Nephron (organoid): Measurements from ENCODE around the gene SLC13A3.

Experiments used
- H3K27ac Mint-ChIP-seq, 3 experiments: 2 replicates each; pipeline ENCODE4 v1.8.0; 2020; ENCODE audit warnings: mixed read lengths in 3 of 3, mild to moderate bottlenecking in 2 of 3, moderate library complexity in 1 of 3
- H3K27me3 Mint-ChIP-seq: 2 replicates; pipeline ENCODE4 v1.8.0; 2021; ENCODE audit warnings: low read depth, mild to moderate bottlenecking, moderate library complexity, mixed read lengths
- H3K36me3 Mint-ChIP-seq: 2 replicates; pipeline ENCODE4 v1.8.0; 2020; ENCODE audit warnings: low read depth, mixed read lengths
- H3K4me1 Mint-ChIP-seq: 2 replicates; pipeline ENCODE4 v1.8.0; 2020; ENCODE audit warnings: mixed read lengths
- H3K4me3 Mint-ChIP-seq, 3 experiments: 2 replicates each; pipeline ENCODE4 v1.8.0; 2020; ENCODE audit warnings: mild to moderate bottlenecking in 3 of 3, mixed read lengths in 3 of 3, moderate library complexity in 2 of 3
- H3K9me3 Mint-ChIP-seq: 2 replicates; pipeline ENCODE4 v1.8.0; 2020; ENCODE audit warnings: mixed read lengths
- TF ChIP-seq, protein P1 (sequence below), 3 experiments: fragments of 200-600 bp; sonication (generic); IDR thresholded peaks; one replicate each; pipeline ENCODE4 v1.5.0; 2021; ENCODE audit warnings: antibody characterized with exemption in 3 of 3; ENCODE audit not compliant: unreplicated experiment in 3 of 3

Gene SLC13A3

DNA sequence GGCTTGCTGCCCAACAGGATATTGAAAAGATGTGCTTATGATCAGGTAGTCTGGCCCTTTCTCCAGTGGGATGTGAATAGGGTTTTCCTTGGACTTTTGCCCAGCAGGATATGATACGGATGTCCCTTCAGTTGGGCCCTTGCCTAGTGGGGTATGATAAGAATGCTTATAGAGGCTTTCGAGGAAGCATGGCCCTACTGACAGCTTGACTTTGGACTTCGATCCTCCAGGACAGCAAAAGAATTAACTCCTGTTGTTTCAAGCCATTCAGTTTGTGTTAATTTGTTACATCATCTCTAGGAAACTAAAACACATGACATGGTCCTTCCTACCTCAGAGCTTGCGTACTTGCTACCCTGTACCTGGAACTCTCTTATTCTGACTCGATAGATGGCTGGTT is 128.2 kb downstream of the SLC13A3 start:
- Mint-ChIP-seq H3K4me3 (no peak overlapping the region), H3K36me3 (no peaks in the 10 kb centered on the region), H3K27me3 (peaks cover 40% of the 10 kb centered on the region)

DNA sequence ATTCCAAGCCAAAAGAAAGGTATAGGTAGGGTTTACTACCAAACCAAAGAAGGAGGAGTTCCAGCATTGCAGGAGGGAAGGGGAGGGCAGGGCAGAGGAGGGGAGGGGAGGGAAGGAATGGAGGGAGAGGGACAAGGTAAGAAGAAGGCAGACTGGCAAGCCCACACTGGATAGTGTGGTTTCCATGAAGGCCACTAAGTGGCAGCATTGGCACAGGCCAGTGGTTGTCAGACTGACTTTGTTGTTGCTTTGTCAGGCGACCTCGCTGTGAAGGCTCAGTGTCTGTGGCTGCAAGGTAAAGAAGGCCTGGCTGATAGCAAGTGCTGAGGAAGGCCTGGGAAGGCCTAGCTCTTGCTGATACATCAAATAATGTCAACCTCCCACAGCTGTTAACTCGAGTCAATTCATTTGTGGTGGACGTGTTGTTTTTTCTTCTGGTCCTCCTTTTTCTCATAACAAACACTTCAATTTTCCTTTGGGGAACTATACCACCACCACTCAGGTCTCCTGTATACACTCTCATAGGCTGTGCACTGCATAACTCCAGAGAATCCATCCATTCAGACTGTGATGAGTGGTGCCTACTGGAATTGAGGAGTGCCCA is 130.2 kb downstream of the SLC13A3 start:
- peaks cover 34% of the 10 kb centered on the region for H3K27me3 Mint-ChIP-seq
- no peaks in the 10 kb centered on the region for H3K4me1 Mint-ChIP-seq
- H3K36me3 Mint-ChIP-seq, result no peaks in the 10 kb centered on the region
- H3K4me3 Mint-ChIP-seq, result no peak overlapping the region
- TF ChIP-seq, protein P1, sequence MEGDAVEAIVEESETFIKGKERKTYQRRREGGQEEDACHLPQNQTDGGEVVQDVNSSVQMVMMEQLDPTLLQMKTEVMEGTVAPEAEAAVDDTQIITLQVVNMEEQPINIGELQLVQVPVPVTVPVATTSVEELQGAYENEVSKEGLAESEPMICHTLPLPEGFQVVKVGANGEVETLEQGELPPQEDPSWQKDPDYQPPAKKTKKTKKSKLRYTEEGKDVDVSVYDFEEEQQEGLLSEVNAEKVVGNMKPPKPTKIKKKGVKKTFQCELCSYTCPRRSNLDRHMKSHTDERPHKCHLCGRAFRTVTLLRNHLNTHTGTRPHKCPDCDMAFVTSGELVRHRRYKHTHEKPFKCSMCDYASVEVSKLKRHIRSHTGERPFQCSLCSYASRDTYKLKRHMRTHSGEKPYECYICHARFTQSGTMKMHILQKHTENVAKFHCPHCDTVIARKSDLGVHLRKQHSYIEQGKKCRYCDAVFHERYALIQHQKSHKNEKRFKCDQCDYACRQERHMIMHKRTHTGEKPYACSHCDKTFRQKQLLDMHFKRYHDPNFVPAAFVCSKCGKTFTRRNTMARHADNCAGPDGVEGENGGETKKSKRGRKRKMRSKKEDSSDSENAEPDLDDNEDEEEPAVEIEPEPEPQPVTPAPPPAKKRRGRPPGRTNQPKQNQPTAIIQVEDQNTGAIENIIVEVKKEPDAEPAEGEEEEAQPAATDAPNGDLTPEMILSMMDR (IDR thresholded peaks at IDR 0.05; ENCODE audit: unreplicated experiment in 3 of 3), result peak; percentile 49 to 66 (median 55)
- no peaks in the 10 kb centered on the region for H3K9me3 Mint-ChIP-seq
- H3K27ac Mint-ChIP-seq, result no peak overlapping the region

More for the DNA sequence above, 128.2 kb downstream of the SLC13A3 start:
- Mint-ChIP-seq H3K4me1 (no peaks in the 10 kb centered on the region), H3K27ac (no peak overlapping the region), H3K9me3 (no peaks in the 10 kb centered on the region)
- TF ChIP-seq, protein P1 (IDR thresholded peaks at IDR 0.05; ENCODE audit: unreplicated experiment in 3 of 3), result no peak

DNA sequence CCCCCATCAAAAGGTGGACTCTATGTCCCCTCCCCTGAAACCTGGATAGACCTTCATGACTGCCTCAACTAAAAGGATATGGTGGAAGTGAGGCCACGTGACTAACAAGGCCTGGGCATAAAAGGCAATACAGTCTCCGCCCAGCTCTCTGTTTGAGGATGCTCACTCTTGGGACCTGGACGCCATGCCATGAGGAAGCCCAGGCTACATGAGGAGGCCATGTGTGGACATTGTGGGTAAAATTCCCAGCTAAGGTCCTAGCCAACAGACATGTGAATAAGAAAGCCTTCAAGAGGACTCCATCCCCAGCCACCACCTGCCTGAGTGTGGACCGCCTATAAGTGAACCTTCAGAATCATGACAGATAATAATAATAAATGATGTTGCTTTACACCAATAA is 130.7 kb downstream of the SLC13A3 start:
- no peak overlapping the region for H3K4me3 Mint-ChIP-seq
- TF ChIP-seq, protein P1 (IDR thresholded peaks at IDR 0.05; ENCODE audit: unreplicated experiment in 3 of 3), result no peak
- peaks cover 33% of the 10 kb centered on the region for H3K27me3 Mint-ChIP-seq
- H3K27ac Mint-ChIP-seq, result no peak overlapping the region
- H3K4me1 Mint-ChIP-seq, result no peaks in the 10 kb centered on the region
- no peaks in the 10 kb centered on the region for H3K36me3 Mint-ChIP-seq
- no peaks in the 10 kb centered on the region for H3K9me3 Mint-ChIP-seq

DNA sequence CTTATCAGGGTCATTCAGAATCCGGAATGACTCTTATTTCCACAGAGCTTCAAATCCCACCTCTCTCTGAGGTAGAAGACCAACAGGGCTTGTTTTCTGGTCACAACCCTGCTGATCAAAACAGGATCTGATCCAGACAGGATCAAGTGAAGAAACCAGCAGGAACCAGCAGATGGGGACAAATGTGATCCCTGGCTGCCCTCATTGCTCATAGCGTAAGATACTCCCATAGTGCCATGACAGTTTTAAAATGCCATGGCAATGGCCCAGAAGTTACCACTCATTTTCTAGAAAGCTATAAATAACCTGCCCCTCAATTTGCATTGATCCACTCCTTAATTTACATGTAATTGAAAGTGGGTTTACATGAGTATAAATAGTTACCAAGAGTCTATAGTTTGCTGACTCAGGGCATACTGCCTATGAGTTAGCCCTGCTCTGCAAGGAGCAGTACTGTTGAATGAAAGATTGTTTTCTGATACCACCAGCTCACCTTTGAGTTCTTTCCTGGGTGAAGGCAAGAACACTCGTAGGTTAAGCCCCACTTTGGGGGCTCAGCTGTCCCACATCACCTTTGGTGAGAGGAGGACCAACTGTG is 131.7 kb downstream of the SLC13A3 start:
- no peaks in the 10 kb centered on the region for H3K36me3 Mint-ChIP-seq

DNA sequence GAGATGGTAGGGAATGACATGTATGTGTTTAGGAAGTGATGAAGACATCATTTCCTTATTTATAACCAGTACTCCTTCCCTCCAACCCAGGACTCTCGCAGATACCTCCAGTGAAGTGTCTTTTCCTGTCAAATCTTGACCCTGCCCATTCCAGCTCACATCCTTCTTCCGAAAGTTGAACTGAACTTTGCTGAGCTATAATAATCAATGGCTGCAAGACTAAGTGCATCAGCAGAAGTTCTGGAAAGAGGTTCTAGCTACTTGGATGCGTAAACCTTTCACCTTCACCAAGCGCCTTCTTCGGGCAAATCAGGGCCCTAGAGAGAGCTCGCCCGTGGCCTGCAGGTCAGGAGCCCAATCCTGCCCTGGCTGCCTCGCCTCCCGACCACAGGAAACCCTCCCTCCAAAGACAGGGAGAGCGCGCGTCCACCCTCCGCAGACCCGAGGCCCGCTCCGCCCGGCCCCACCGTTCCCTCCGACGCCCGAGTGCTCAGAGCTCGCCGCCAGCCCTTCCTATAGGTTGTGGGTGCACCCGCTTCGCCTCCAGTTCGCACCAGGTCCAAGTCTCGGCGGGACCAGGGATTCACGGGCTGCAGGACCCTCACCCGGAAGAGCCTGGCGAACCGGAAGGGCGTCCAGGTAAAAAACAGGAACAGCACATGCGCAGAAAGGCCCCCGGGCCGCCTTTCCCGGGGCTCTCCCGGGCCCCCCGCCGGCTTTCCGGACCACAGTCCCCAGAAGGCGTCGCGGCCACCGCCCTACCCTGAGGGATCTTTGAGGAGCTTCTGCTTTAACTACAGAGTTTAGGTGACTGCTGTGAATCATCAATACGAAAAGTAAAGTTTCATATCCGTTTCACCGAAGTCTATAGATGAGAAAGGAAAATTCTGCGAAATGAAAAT is 138.1 kb downstream of the SLC13A3 start, which contains the start of gene ZNF334:
Gene ZNF334, minus strand, starts transcription at position 617 of the 902 bp plus-strand sequence. CDS start 1,457 bp downstream, outside the sequence.
- Mint-ChIP-seq H3K9me3 (peaks cover 10% of the 10 kb centered on the region), H3K27me3 (peaks cover 18% of the 10 kb centered on the region), H3K4me1 (no peaks in the 10 kb centered on the region), H3K4me3 (peak within 1 kb of the TSS; percentile 97 to 98 (median 97)), H3K36me3 (peaks cover 43% of the 10 kb centered on the region), H3K27ac (peak within 1 kb of the TSS; percentile 72 to 96 (median 93))
- TF ChIP-seq, protein P1 (IDR thresholded peaks at IDR 0.05; ENCODE audit: unreplicated experiment in 3 of 3), result no peak

More for the DNA sequence above, 131.7 kb downstream of the SLC13A3 start:
- TF ChIP-seq, protein P1 (IDR thresholded peaks at IDR 0.05; ENCODE audit: unreplicated experiment in 3 of 3), result no peak
- peaks cover 33% of the 10 kb centered on the region for H3K27me3 Mint-ChIP-seq
- H3K9me3 Mint-ChIP-seq, result no peaks in the 10 kb centered on the region
- no peak overlapping the region for H3K27ac Mint-ChIP-seq
- no peak overlapping the region for H3K4me3 Mint-ChIP-seq
- no peaks in the 10 kb centered on the region for H3K4me1 Mint-ChIP-seq
